HG02981 (cell line): Measurements from ENCODE around the gene NFKBIE.

Experiments used
- ATAC-seq: cut with Tn5 transposase; IDR thresholded peaks from one replicate; pipeline ENCODE4 v1.9.1; 2021; ENCODE audit warnings: mild to moderate bottlenecking, moderate library complexity; ENCODE audit not compliant: unreplicated experiment

NFKBIE gene

GRCh38 chr6:44260451-44261297 is 4.7 kb downstream of the NFKBIE start:
- ATAC-seq = no peak

- no peak for ATAC-seq
Measured at GRCh38 chr6:44260011-44260410, 5.3 kb downstream of the NFKBIE start.

GRCh38 chr6:44258921-44259320 is 6.4 kb downstream of the NFKBIE start:
- no peak for ATAC-seq

- ATAC-seq = no peak
Measured at GRCh38 chr6:44258325-44258863, 7.0 kb downstream of the NFKBIE start.

DNA sequence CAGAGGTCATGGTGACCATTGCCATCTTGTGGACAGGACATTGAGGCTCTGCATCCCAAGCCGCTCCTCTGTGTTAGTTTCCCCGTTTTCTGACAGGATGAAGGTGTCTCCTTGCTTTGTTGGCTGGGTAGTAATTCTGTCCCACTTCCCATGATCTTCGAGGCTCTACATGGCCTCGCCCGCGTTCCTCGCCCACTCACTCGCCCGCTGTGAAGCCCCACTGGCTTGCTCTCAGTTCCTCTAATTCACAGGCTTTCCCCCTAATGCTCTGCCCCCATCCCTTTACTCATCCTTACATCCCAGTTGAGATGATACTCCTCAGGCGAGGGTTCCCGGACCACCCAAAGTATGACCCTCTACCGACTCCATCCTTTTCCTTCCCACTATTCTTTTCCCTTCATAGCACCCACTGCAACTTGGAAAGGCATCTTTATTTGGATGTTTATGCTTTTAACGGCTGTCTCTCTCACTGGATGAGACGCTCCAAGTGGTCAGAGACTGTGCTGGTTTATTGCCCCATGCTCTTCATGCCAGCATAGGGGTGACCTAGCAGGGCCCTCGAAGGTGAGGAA is 7.5 kb downstream of the NFKBIE start:
- ATAC-seq = peak; percentile 17

DNA sequence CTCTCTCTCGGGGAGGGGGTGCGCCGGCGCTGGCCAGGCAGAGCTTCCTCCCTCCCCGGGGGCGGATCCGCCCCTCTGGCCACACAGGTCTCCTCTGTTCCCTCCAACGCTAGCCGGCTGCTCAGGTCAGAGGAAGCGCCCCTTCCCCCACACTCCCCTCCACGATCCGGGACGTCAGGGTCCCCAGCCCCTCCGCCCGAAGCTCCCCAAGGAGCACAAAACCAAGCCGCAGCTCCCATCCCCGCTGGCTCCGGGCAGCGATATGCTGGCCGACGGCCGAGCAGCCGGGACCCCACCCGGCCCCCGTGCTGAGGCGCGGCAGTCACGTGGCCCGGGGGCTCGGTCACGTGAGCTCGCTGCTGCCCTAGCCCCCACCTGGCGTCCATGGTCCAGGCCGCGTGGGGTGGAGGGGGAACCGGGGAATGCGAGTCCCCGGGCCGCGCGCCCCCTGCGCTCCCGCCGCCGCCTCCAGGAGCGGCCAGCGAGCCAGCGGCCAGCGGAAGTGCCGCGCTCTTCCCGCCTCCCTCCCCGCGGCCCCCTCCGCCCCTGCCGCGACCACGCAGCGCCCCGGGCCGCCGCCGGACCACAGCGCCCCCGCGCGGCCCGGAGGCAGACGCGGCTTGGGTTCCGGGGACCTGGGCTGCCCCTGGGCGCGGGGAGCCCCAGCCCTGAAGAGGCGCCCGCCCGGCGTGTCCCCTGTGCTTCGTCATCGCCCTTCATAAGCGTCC is 8.2 kb downstream of the NFKBIE start, which contains the start of gene SLC35B2:
TSS of gene SLC35B2 (minus strand) at position 504 of the 728 bp plus-strand sequence. CDS start at position 386, 118 bp downstream.
- ATAC-seq = peak; percentile 43

GRCh38 chr6:44256775-44257024 is 8.7 kb downstream of the NFKBIE start:
- no peak for ATAC-seq

GRCh38 chr6:44255871-44256774 is 9.2 kb downstream of the NFKBIE start:
- ATAC-seq = no peak

GRCh38 chr6:44255105-44255808 is 10.1 kb downstream of the NFKBIE start:
- ATAC-seq = no peak

DNA sequence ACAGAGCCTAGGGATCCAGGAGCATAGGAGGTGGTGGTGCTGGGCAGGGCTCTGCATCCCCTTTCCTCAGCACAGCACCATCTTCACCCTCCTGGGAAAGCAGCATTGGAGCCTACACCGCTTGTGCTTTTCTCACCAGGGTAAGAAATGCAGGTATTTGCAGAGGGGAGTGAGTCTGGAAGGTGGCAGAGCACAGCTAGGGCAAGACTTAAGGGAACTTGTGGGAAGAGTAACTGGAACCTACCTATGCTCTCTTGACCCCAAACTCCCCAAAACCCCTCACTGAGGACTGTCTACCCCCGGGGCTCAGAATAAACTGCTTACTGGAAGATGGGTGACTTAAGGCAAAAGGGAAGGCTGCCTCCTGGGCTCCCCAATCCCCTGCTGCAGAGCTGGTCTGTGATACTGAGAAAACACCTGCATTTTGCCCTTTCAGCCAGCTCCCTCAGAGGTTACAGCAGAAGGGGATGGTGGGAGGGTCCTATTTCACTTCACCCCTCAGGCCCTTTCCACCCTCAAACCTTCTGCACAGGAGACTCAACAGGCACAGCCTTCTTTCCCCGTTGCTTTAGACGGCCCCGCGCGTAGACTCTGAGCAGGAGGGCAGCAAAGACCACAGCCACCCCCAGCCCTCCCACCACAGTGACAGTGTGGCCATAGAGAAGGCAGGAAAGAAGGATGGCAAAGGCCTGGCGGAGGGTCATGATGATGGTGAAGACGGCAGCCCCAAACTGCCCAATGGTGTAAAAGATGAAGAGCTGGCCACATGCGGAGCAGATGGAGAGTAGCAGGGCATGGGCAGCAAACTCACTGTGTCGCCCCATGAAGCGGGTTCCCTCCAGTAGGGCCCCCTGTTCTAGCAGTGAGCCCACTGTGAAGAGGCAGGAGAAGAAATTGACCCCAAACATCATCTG is 10.9 kb downstream of the NFKBIE start:
- ATAC-seq = no peak

- ATAC-seq = no peak
Measured at GRCh38 chr6:44253307-44254101, 11.8 kb downstream of the NFKBIE start.

DNA sequence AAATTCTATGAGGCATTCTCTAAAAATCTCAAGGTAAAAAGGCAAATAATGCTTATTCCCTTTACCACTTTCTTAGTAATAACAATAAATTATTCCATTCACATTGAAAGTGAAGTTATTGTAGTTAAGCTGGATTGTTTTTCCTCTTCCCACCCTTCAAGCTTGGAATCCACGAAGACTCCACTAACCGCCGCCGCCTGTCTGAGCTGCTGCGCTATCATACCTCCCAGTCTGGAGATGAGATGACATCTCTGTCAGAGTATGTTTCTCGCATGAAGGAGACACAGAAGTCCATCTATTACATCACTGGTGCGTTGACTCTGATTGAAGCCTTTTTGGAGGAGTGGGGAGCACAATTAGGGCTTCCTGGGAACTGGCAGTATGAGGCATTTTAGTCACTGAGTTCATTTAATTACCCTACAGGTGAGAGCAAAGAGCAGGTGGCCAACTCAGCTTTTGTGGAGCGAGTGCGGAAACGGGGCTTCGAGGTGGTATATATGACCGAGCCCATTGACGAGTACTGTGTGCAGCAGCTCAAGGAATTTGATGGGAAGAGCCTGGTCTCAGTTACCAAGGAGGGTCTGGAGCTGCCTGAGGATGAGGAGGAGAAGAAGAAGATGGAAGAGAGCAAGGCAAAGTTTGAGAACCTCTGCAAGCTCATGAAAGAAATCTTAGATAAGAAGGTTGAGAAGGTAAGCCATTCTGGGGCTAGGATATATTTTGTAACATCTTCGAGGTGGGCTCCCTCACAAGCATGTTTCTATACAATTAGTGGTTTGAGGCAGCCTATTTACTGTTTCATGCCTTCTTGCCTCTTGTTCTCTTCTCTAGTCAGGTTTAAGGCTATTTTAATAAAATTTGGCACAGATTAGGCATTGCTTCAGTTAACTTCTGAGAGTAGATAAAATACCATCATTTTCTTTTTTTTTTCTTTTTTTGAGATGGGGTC is 13.5 kb downstream of the NFKBIE start:
- no peak for ATAC-seq

DNA sequence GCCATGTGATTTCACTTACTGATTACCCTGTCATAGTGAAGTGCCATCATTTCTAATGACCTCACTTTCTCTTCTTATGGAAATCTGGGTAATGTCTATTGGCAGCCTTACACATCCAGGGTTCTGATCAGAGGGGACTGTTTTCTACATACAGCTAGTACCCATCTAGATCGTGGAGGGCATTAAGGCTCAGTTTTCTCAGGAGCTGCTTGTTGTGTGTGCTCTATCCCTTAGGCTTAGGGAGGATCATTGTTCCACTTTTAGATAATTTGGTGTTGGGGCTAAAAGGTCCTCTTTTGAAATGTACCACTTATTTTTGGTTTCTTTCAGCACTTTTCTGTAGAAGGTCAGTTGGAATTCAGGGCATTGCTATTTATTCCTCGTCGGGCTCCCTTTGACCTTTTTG is 14.6 kb downstream of the NFKBIE start:
- no peak for ATAC-seq

GRCh38 chr6:44250067-44250717 is 15.2 kb downstream of the NFKBIE start:
- no peak for ATAC-seq

DNA sequence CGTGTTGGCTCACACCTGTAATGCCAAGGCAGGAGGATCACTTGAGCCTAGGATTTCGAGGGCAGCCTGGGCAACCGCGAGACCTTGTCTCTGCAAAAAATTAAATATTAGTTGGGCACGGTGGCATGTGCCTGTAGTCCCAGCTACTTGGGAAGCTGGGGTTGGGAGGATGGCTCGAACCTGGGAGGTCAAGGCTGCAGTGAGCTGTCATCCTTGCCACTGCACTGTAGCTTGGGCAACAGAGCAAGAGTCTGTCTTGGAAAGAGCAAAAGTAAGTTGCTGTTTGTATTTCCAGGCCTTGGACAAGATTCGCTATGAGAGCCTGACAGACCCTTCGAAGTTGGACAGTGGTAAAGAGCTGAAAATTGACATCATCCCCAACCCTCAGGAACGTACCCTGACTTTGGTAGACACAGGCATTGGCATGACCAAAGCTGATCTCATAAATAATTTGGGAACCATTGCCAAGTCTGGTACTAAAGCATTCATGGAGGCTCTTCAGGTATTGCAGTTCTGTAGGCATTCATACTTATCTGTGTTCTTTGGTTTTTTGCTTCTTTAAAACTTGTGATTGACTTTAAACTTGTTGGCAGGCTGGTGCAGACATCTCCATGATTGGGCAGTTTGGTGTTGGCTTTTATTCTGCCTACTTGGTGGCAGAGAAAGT is 16.1 kb downstream of the NFKBIE start:
- no peak for ATAC-seq

- no peak for ATAC-seq
Measured at GRCh38 chr6:44248579-44248978, 16.8 kb downstream of the NFKBIE start.
